ENCODE measurements around the gene CASQ1. TPM values are rescaled to one million over a fixed set of nuclear protein-coding genes. Genes with fewer than 3 reads are reported as not detected.

The CASQ1 gene
- total RNA-seq, 1 donor from 2014 or later, result 1.7 TPM

DNA sequence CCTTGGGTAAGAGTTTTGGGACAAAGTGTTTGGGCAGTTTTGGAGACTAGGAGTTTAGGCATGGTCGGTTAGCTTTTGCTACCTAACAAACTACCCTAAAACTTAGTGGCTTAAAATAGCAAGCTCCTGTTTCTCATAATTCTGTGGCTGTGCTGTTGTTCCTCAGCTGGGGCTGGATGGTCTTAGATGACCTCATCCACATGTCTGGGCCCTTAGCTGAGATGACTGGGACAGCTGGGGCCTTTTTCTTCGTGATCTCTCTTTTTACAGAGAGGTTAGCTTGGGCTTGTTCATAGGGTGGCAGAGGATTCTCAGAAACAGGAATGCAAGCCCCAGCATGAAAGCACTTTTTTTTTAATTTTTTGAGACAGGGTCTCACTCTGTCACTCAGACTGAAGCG is 32.3 kb upstream of the CASQ1 start:
- Mint-ChIP-seq H3K36me3 (ENCODE audit: low read depth, unreplicated experiment) (no peaks in the 10 kb centered on the region), H3K27ac (ENCODE audit: unreplicated experiment) (peak overlapping the region; percentile 73), H3K4me1 (ENCODE audit: low read depth, unreplicated experiment) (peaks cover 11% of the 10 kb centered on the region), H3K4me3 (ENCODE audit: unreplicated experiment) (no peak overlapping the region), H3K9me3 (ENCODE audit: unreplicated experiment) (no peaks in the 10 kb centered on the region), H3K27me3 (ENCODE audit: low read depth, unreplicated experiment) (peaks cover 6% of the 10 kb centered on the region)
- Histone ChIP-seq H3K79me2 (ENCODE audit: insufficient read depth, low read length) (no peaks in the 10 kb centered on the region), H4K20me1 (ENCODE audit: insufficient read depth, low read length) (no peaks in the 10 kb centered on the region), H2AFZ (ENCODE audit: low read depth, low read length) (no peak overlapping the region), H3K4me2 (ENCODE audit: low read length) (no peak overlapping the region), H3K4me3 (ENCODE audit: insufficient read depth, low read depth, low read length) (no peak overlapping the region), H3K9me3 (ENCODE audit: insufficient read depth, low read depth, low read length) (no peaks in the 10 kb centered on the region), H3K36me3 (ENCODE audit: insufficient read depth, low read length) (no peaks in the 10 kb centered on the region), H3K9ac (ENCODE audit: low read length) (no peak overlapping the region), H3K4me1 (ENCODE audit: insufficient read depth, low read length) (no peaks in the 10 kb centered on the region), H3K27me3 (ENCODE audit: insufficient read depth, low read length) (no peaks in the 10 kb centered on the region), H3K27ac (ENCODE audit: low read depth, low read length) (no peak overlapping the region)
- TF ChIP-seq, protein P1, sequence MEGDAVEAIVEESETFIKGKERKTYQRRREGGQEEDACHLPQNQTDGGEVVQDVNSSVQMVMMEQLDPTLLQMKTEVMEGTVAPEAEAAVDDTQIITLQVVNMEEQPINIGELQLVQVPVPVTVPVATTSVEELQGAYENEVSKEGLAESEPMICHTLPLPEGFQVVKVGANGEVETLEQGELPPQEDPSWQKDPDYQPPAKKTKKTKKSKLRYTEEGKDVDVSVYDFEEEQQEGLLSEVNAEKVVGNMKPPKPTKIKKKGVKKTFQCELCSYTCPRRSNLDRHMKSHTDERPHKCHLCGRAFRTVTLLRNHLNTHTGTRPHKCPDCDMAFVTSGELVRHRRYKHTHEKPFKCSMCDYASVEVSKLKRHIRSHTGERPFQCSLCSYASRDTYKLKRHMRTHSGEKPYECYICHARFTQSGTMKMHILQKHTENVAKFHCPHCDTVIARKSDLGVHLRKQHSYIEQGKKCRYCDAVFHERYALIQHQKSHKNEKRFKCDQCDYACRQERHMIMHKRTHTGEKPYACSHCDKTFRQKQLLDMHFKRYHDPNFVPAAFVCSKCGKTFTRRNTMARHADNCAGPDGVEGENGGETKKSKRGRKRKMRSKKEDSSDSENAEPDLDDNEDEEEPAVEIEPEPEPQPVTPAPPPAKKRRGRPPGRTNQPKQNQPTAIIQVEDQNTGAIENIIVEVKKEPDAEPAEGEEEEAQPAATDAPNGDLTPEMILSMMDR (IDR thresholded peaks at IDR 0.05; ENCODE audit: insufficient read depth, low read depth, low read length), result no peak
- TF ChIP-seq EZH2 (IDR thresholded peaks at IDR 0.05; ENCODE audit: insufficient read depth, low read length), result no peak
- no peak for DNase-seq (ENCODE audit: low read depth)
- no peak for FAIRE-seq

DNA sequence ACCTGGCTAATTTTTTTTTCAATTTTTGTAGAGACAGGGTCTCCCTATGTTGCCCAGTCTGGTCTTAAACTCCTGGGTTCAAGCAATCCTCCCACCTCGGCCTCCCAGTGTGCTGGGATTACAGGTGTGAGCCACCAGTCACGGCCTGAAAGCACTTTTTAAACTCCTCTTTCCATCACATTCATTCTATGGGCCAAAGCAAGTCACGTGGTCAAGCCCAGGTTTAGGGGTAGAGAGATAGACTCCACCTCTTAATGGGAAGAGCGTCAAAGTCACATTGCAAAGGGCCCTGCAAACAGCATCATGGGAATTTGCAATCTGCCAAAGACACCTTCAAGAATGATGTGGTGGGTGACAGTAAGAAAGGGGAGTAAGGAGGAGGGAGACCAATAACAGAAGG is 31.8 kb upstream of the CASQ1 start:
- no peak for DNase-seq (ENCODE audit: low read depth)
- TF ChIP-seq, protein P1 (IDR thresholded peaks at IDR 0.05; ENCODE audit: insufficient read depth, low read depth, low read length), result no peak
- no peak for TF ChIP-seq EZH2 (IDR thresholded peaks at IDR 0.05; ENCODE audit: insufficient read depth, low read length)
- no peak overlapping the region for H3K4me3 ChIP-seq (ENCODE audit: insufficient read depth, low read depth, low read length)
- no peaks in the 10 kb centered on the region for H3K9me3 ChIP-seq (ENCODE audit: insufficient read depth, low read depth, low read length)
- Mint-ChIP-seq H3K4me1 (ENCODE audit: low read depth, unreplicated experiment) (peaks cover 11% of the 10 kb centered on the region), H3K9me3 (ENCODE audit: unreplicated experiment) (no peaks in the 10 kb centered on the region), H3K27ac (ENCODE audit: unreplicated experiment) (no peak overlapping the region), H3K4me3 (ENCODE audit: unreplicated experiment) (no peak overlapping the region), H3K36me3 (ENCODE audit: low read depth, unreplicated experiment) (no peaks in the 10 kb centered on the region), H3K27me3 (ENCODE audit: low read depth, unreplicated experiment) (peaks cover 4% of the 10 kb centered on the region)
- no peaks in the 10 kb centered on the region for H3K27me3 ChIP-seq (ENCODE audit: insufficient read depth, low read length)
- no peak for FAIRE-seq
- H3K36me3 ChIP-seq (ENCODE audit: insufficient read depth, low read length), result no peaks in the 10 kb centered on the region
- H2AFZ ChIP-seq (ENCODE audit: low read depth, low read length), result no peak overlapping the region
- H4K20me1 ChIP-seq (ENCODE audit: insufficient read depth, low read length), result no peaks in the 10 kb centered on the region
- no peaks in the 10 kb centered on the region for H3K4me1 ChIP-seq (ENCODE audit: insufficient read depth, low read length)
- no peaks in the 10 kb centered on the region for H3K79me2 ChIP-seq (ENCODE audit: insufficient read depth, low read length)
- H3K27ac ChIP-seq (ENCODE audit: low read depth, low read length), result no peak overlapping the region
- no peak overlapping the region for H3K4me2 ChIP-seq (ENCODE audit: low read length)
- no peak overlapping the region for H3K9ac ChIP-seq (ENCODE audit: low read length)

DNA sequence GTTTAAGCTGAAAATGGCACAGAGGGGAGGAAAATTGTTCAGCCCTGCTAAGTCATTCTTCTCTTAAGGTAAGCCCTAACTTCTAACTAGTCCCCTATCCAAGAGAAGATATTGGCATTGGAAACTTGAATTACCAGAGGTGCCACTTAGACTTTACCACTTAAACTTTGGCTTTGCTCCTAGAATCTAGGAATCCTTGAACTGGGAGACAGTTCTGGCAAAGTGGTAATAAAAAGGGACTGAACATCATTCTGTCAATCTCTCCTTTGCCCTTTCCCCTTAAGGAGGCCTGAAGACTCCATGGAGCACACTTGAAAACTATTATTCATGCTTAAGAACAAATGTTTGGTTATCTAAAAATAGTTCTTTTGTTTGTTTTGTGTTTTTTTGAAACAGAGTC is 30.5 kb upstream of the CASQ1 start:
- TF ChIP-seq, protein P1 (IDR thresholded peaks at IDR 0.05; ENCODE audit: insufficient read depth, low read depth, low read length), result no peak
- TF ChIP-seq EZH2 (IDR thresholded peaks at IDR 0.05; ENCODE audit: insufficient read depth, low read length), result no peak
- Histone ChIP-seq H3K36me3 (ENCODE audit: insufficient read depth, low read length) (no peaks in the 10 kb centered on the region), H3K4me2 (ENCODE audit: low read length) (no peak overlapping the region), H3K79me2 (ENCODE audit: insufficient read depth, low read length) (no peaks in the 10 kb centered on the region), H3K9me3 (ENCODE audit: insufficient read depth, low read depth, low read length) (no peaks in the 10 kb centered on the region), H3K4me3 (ENCODE audit: insufficient read depth, low read depth, low read length) (no peak overlapping the region), H3K9ac (ENCODE audit: low read length) (no peak overlapping the region), H3K27ac (ENCODE audit: low read depth, low read length) (no peak overlapping the region), H4K20me1 (ENCODE audit: insufficient read depth, low read length) (no peaks in the 10 kb centered on the region), H3K4me1 (ENCODE audit: insufficient read depth, low read length) (no peaks in the 10 kb centered on the region), H3K27me3 (ENCODE audit: insufficient read depth, low read length) (no peaks in the 10 kb centered on the region), H2AFZ (ENCODE audit: low read depth, low read length) (no peak overlapping the region)
- Mint-ChIP-seq H3K36me3 (ENCODE audit: low read depth, unreplicated experiment) (no peaks in the 10 kb centered on the region), H3K4me3 (ENCODE audit: unreplicated experiment) (no peak overlapping the region), H3K4me1 (ENCODE audit: low read depth, unreplicated experiment) (peaks cover 11% of the 10 kb centered on the region), H3K9me3 (ENCODE audit: unreplicated experiment) (no peaks in the 10 kb centered on the region), H3K27ac (ENCODE audit: unreplicated experiment) (no peak overlapping the region), H3K27me3 (ENCODE audit: low read depth, unreplicated experiment) (peaks cover 4% of the 10 kb centered on the region)
- DNase-seq (ENCODE audit: low read depth), result no peak
- no peak for FAIRE-seq

All from astrocyte (in vitro differentiated cells and primary cell).